PC-3 (cell line): Measurements from ENCODE around the gene ZBTB21. TPM values are rescaled to one million over a fixed set of nuclear protein-coding genes. Genes with fewer than 3 reads are reported as not detected.

Source experiments
- ATAC-seq: fragments of 200-7000 bp; cut with Tn5 transposase; 2 replicates; pipeline ENCODE4 v1.9.1; 2020; ENCODE audit warnings: mild to moderate bottlenecking, moderate library complexity
- BruUV-seq: library from RNA; stranded (reverse); fragments of 400-500 nt; replicated peaks from 2 replicates; lab custom pipeline; 2021; lab: Mats Ljungman, UMichigan
- CTCF ChIA-PET: fragments of 300-600 bp; sonication (Branson Sonifier 250); formaldehyde crosslinking; loops from one replicate; lab custom pipeline; 2022; ENCODE audit warnings: antibody characterized with exemption; lab: Charles Lee
- POLR2A ChIA-PET: fragments of 300-600 bp; sonication (Branson Sonifier 250); formaldehyde crosslinking; loops from one replicate; lab custom pipeline; 2022; ENCODE audit warnings: antibody characterized with exemption; ENCODE audit not compliant: unreplicated experiment; lab: Charles Lee
- DNase-seq: peaks from one replicate; pipeline ENCODE4 v3.0.0-alpha.2; 2015
- H2AFZ ChIP-seq: fragments of 300-600 bp; sonication (generic); 2 replicates; pipeline ENCODE4 v1.6.0; 2016; ENCODE audit warnings: antibody characterized with exemption, low read length
- H3F3A ChIP-seq: fragments of 300-600 bp; sonication (generic); one replicate; pipeline ENCODE4 v1.6.0; 2017; ENCODE audit warnings: antibody characterized with exemption, low read length, control low read depth, mild to moderate bottlenecking; ENCODE audit not compliant: unreplicated experiment
- H3K27ac ChIP-seq: fragments of 300-600 bp; sonication (generic); 2 replicates; pipeline ENCODE4 v1.5.1; 2016; ENCODE audit warnings: mild to moderate bottlenecking, low read length
- H3K27me3 ChIP-seq: fragments of 300-600 bp; sonication (generic); 2 replicates; pipeline ENCODE4 v1.6.1; 2016; ENCODE audit warnings: low read length, mixed read lengths
- H3K36me3 ChIP-seq: fragments of 300-600 bp; sonication (generic); 2 replicates; pipeline ENCODE4 v1.6.1; 2016; ENCODE audit warnings: low read depth, mixed run types, low read length, mixed read lengths
- H3K4me1 ChIP-seq: fragments of 300-600 bp; sonication (generic); 2 replicates; pipeline ENCODE4 v1.5.1; 2016; ENCODE audit warnings: low read length; ENCODE audit not compliant: insufficient read depth
- H3K4me2 ChIP-seq: fragments of 300-600 bp; sonication (generic); 2 replicates; pipeline ENCODE4 v1.6.0; 2016; ENCODE audit warnings: low read length
- H3K4me3 ChIP-seq: fragments of 300-600 bp; sonication (generic); 2 replicates; pipeline ENCODE4 v1.5.1; 2016; ENCODE audit warnings: mild to moderate bottlenecking, low read length, mixed read lengths
- H3K79me2 ChIP-seq: fragments of 300-600 bp; sonication (generic); 2 replicates; pipeline ENCODE4 v1.6.1; 2017; ENCODE audit warnings: low read length, mixed read lengths
- H3K9ac ChIP-seq: fragments of 300-600 bp; sonication (generic); 2 replicates; pipeline ENCODE4 v1.6.0; 2016; ENCODE audit warnings: mild to moderate bottlenecking, low read length
- H3K9me2 ChIP-seq: fragments of 300-600 bp; sonication (generic); replicated peaks from 2 replicates; pipeline ENCODE4 v1.6.1; 2016; ENCODE audit warnings: mixed run types, low read length, mixed read lengths
- H3K9me3 ChIP-seq: fragments of 300-600 bp; sonication (generic); 2 replicates; pipeline ENCODE4 v1.6.1; 2016; ENCODE audit warnings: low read length, mixed read lengths
- H4K20me1 ChIP-seq: fragments of 300-600 bp; sonication (generic); 2 replicates; pipeline ENCODE4 v1.6.1; 2016; ENCODE audit warnings: low read length, mixed read lengths
- EZH2 ChIP-seq: fragments of 300-600 bp; sonication (generic); IDR thresholded peaks from one replicate; pipeline ENCODE4 v1.6.1; 2017; ENCODE audit warnings: antibody characterized with exemption, mild to moderate bottlenecking, low read length; ENCODE audit not compliant: unreplicated experiment
- EZH2phosphoT487 ChIP-seq: fragments of 300-600 bp; sonication (generic); IDR thresholded peaks from 2 replicates; pipeline ENCODE4 v1.6.1; 2018; ENCODE audit warnings: mild to moderate bottlenecking, antibody characterized with exemption, low read length, borderline replicate concordance
- intact Hi-C: fragments of 100-400 bp; cut with micrococcal nuclease; formaldehyde crosslinking; loops from 2 replicates; pipeline ENCODE4 v1.9.0; 2023
- total RNA-seq: library from RNA; depleted of rRNA; stranded (reverse); fragments of >200 nt; gene quantifications from 2 replicates; pipeline ENCODE4 v1.2.3, GENCODE V29; 2014
- TF ChIP-seq, protein P1 (sequence below): fragments of 300-600 bp; sonication (generic); conservative IDR thresholded peaks from 2 replicates; pipeline ENCODE4 v1.5.1; 2017; ENCODE audit warnings: antibody characterized with exemption, low read depth, mild to moderate bottlenecking, low read length

ZBTB21 gene
- total RNA-seq, 1 experiment from 2014 or later = 8.1 TPM

DNA sequence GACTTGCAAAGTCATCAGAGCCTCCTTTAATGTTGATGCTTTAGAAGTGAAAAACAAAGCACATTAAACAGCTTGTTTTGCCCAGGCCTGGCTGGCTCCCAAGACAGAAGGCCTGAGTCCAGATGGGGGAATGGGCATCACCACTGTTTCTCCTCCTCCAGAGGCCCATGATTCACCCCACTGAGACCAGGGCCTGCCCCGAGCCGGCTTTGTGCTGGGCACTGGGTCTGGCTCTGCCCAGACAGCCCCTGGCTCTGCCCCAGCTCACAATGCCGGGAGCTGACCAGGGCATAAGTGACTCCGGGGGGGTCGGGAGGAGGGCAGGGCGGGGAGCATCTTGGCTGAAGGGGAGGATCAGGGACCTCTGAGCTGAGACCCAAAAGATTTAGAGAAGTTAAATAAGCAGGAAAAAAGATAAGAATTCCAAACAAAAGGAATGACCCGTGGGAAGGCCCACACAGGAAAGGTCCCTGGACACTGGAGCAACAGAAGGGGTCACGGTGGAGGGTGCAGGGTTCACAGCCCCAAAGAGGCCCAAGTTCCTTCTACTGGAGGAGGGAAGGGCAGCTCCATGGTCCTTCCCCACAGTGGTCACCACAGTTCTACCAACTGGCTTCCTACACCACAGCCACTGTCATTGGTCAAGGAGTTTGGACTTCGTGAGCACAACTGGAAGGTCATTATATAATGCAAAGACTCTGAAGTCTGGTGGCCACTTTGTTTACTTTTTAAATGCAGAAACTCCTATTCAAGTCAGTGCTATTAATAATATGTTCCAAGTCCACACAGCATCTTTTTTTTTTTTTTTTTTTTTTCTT is 61.9 kb downstream of the ZBTB21 start:
- BruUV-seq = no TSS peak
- ChIA-PET POLR2A (interaction anchor here (0.6 kb wide), 1 partner anchor 251 kb away, joined by 3 read pairs; no protein-coding TSS in a partner anchor), CTCF (no interaction called here)
- no peaks in the 10 kb centered on the region for H3K27me3 ChIP-seq
- no peaks in the 10 kb centered on the region for H3K9me2 ChIP-seq
- no peak overlapping the region for H2AFZ ChIP-seq
- no peaks in the 10 kb centered on the region for H3F3A ChIP-seq
- DNase-seq (no peak), ATAC-seq (peak; percentile 34; the same call in 1 of the 2 replicates)
- no peak overlapping the region for H3K4me2 ChIP-seq
- H4K20me1 ChIP-seq = peaks cover 77% of the 10 kb centered on the region
- TF ChIP-seq EZH2phosphoT487 (no peak), EZH2 (no peak)
- TF ChIP-seq, protein P1, sequence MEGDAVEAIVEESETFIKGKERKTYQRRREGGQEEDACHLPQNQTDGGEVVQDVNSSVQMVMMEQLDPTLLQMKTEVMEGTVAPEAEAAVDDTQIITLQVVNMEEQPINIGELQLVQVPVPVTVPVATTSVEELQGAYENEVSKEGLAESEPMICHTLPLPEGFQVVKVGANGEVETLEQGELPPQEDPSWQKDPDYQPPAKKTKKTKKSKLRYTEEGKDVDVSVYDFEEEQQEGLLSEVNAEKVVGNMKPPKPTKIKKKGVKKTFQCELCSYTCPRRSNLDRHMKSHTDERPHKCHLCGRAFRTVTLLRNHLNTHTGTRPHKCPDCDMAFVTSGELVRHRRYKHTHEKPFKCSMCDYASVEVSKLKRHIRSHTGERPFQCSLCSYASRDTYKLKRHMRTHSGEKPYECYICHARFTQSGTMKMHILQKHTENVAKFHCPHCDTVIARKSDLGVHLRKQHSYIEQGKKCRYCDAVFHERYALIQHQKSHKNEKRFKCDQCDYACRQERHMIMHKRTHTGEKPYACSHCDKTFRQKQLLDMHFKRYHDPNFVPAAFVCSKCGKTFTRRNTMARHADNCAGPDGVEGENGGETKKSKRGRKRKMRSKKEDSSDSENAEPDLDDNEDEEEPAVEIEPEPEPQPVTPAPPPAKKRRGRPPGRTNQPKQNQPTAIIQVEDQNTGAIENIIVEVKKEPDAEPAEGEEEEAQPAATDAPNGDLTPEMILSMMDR = no peak
- intact Hi-C loops = no loop called here
- no peak overlapping the region for H3K9ac ChIP-seq
- no peak overlapping the region for H3K4me3 ChIP-seq
- no peak overlapping the region for H3K27ac ChIP-seq
- H3K4me1 ChIP-seq = peaks cover 26% of the 10 kb centered on the region
- H3K79me2 ChIP-seq = peaks cover 97% of the 10 kb centered on the region
- peaks cover 13% of the 10 kb centered on the region for H3K36me3 ChIP-seq
- H3K9me3 ChIP-seq = no peaks in the 10 kb centered on the region

DNA sequence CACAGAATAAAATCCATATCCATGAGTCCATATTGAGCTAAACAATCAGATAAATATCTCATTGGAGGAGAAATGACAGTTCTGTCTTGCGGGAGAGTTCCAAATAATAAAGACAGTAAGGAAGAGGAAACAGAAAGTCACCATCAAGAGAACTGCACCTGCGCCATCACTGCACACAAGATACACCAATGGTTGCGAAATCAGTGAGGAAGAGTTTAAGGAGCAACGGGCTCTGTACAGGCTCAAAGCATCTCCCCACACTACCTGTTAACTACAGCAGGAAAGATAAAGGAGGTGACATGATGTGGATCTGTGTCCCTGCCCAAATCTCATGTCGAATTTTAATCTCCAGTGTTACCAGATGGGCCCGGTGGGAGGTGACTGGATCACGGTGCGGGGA is 64.2 kb downstream of the ZBTB21 start:
- H3K79me2 ChIP-seq = peaks cover 92% of the 10 kb centered on the region
- no peak for ATAC-seq
- no peak overlapping the region for H2AFZ ChIP-seq
- no peak for TF ChIP-seq EZH2
- TF ChIP-seq, protein P1 = no peak
- no peak for TF ChIP-seq EZH2phosphoT487
- no peak overlapping the region for H3K9ac ChIP-seq
- ChIA-PET CTCF (no interaction called here), POLR2A (no interaction called here)
- peaks cover 71% of the 10 kb centered on the region for H4K20me1 ChIP-seq
- H3K4me3 ChIP-seq = no peak overlapping the region
- DNase-seq = no peak
- no TSS peak for BruUV-seq
- H3K9me3 ChIP-seq = no peaks in the 10 kb centered on the region
- H3K4me2 ChIP-seq = no peak overlapping the region
- no peaks in the 10 kb centered on the region for H3K9me2 ChIP-seq
- no peaks in the 10 kb centered on the region for H3F3A ChIP-seq
- intact Hi-C loops = no loop called here
- H3K36me3 ChIP-seq = peaks cover 8% of the 10 kb centered on the region
- no peak overlapping the region for H3K27ac ChIP-seq
- H3K4me1 ChIP-seq = peaks cover 12% of the 10 kb centered on the region; the same call in 1 of the 2 replicates
- no peaks in the 10 kb centered on the region for H3K27me3 ChIP-seq

DNA sequence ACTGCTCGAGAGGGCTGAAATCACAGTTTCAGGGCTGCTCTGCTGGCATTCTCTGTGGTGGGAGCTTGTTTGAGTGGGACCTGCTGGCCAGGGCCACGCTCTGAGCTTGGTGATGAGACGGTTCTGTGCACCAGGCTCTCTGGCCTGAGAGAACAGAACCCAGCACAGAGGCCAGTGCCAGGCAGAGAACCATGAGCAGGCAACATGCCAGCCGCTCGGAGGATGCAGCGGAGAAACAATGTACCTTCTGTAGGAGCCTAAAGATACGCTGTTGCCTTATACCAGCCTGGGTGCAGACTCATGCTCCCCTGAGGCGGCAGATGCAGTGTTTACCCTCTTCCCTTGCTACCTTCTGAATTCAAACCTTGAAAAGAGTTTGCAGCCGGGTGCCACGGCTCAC is 66.3 kb downstream of the ZBTB21 start:
- no peaks in the 10 kb centered on the region for H3F3A ChIP-seq
- H3K27me3 ChIP-seq = no peaks in the 10 kb centered on the region
- ChIA-PET CTCF (no interaction called here), POLR2A (no interaction called here)
- H3K9ac ChIP-seq = no peak overlapping the region
- peaks cover 8% of the 10 kb centered on the region; the same call in 1 of the 2 replicates for H3K36me3 ChIP-seq
- peaks cover 8% of the 10 kb centered on the region; the same call in 1 of the 2 replicates for H3K4me1 ChIP-seq
- intact Hi-C loops = no loop called here
- H3K27ac ChIP-seq = no peak overlapping the region
- H4K20me1 ChIP-seq = peaks cover 54% of the 10 kb centered on the region
- H3K9me2 ChIP-seq = no peaks in the 10 kb centered on the region
- H3K9me3 ChIP-seq = no peaks in the 10 kb centered on the region
- no peak overlapping the region for H2AFZ ChIP-seq
- ATAC-seq (no peak), DNase-seq (no peak)
- H3K4me2 ChIP-seq = no peak overlapping the region
- peaks cover 79% of the 10 kb centered on the region for H3K79me2 ChIP-seq
- TF ChIP-seq EZH2phosphoT487 (no peak), EZH2 (no peak)
- TF ChIP-seq, protein P1 = no peak
- H3K4me3 ChIP-seq = no peak overlapping the region
- no TSS peak for BruUV-seq
